22Rv1 (cell line): ENCODE results near the gene NAA35.

Source experiments
- CTCF ChIP-seq: fragments of 450-650 bp; IDR thresholded peaks from 2 replicates; pipeline ENCODE4 v1.5.1; 2017; ENCODE audit warnings: mild to moderate bottlenecking
- ZFX ChIP-seq: fragments of 450-650 bp; IDR thresholded peaks from 2 replicates; pipeline ENCODE4 v1.6.1; 2017; ENCODE audit warnings: antibody characterized with exemption, borderline replicate concordance

GRCh38 chr9:85931495-85931894, 9.5 kb upstream of the NAA35 start:
- TF ChIP-seq CTCF (no peak), ZFX (no peak)
